ENCODE data around the gene ZMAT1. TPM values are rescaled to one million over a fixed set of nuclear protein-coding genes. Genes with fewer than 3 reads are reported as not detected.

The ZMAT1 gene
- total and polyA plus RNA-seq, 7 donors = 0.23 to 13.5 (median 7.9) TPM

DNA sequence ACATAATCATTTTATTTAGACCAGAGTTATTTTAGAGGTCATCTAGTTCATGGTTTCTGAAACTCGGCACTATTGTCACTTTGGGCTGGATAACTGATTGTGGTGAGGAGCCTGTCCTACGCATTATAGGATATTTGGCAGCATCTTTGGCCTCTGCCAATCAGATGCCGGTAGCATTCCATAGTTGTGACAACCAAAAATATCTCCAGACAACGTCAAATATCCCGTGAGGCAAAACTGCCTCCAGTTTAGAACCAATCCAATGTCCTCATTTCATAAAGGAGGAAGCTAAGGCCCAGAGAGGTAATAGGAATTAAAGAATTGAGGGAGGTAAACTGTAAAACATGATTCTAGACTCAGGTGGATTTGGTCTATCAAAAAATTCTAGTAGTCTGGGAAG, 6.1 kb downstream of the ZMAT1 start:
- H3K27me3 ChIP-seq = no peaks in the 10 kb centered on the region
- 92 to 94% methylated on average over 5 of the region's 5 CpGs for WGBS, 2 donors
- no peak for DNase-seq
- H3K9me3 ChIP-seq = no peaks in the 10 kb centered on the region
- no peak overlapping the region for H3K27ac ChIP-seq
- H3K36me3 ChIP-seq = no peaks in the 10 kb centered on the region
- intact Hi-C loops (cut with DNase I) = no loop called here
- H3K4me1 ChIP-seq = peaks cover 0 to 5% (median 0%) of the 10 kb centered on the region in 4 donors
- no peak overlapping the region for H3K4me3 ChIP-seq
- TF ChIP-seq POLR2A (IDR thresholded peaks at IDR 0.05) (no peak), EP300 (IDR thresholded peaks at IDR 0.05) (no peak), CTCF (IDR thresholded peaks at IDR 0.05) (no peak), POLR2AphosphoS5 (IDR thresholded peaks at IDR 0.05) (no peak)

GRCh38 chrX:101918751-101919150, 13.1 kb downstream of the ZMAT1 start:
- no peak overlapping the region for H3K4me3 ChIP-seq
- 42 to 66% methylated on average over 1 of the region's 1 CpG for WGBS, 2 donors
- H3K27me3 ChIP-seq = no peaks in the 10 kb centered on the region
- H3K27ac ChIP-seq = no peak overlapping the region
- DNase-seq = no peak
- H3K4me1 ChIP-seq = no peaks in the 10 kb centered on the region
- no peaks in the 10 kb centered on the region for H3K36me3 ChIP-seq
- intact Hi-C loops (cut with DNase I) = no loop called here
- H3K9me3 ChIP-seq = no peaks in the 10 kb centered on the region
- TF ChIP-seq CTCF (IDR thresholded peaks at IDR 0.05) = no peak
- no peak for TF ChIP-seq POLR2AphosphoS5 (IDR thresholded peaks at IDR 0.05)
- TF ChIP-seq EP300 (IDR thresholded peaks at IDR 0.05) = no peak
- TF ChIP-seq POLR2A (IDR thresholded peaks at IDR 0.05) = no peak

DNA sequence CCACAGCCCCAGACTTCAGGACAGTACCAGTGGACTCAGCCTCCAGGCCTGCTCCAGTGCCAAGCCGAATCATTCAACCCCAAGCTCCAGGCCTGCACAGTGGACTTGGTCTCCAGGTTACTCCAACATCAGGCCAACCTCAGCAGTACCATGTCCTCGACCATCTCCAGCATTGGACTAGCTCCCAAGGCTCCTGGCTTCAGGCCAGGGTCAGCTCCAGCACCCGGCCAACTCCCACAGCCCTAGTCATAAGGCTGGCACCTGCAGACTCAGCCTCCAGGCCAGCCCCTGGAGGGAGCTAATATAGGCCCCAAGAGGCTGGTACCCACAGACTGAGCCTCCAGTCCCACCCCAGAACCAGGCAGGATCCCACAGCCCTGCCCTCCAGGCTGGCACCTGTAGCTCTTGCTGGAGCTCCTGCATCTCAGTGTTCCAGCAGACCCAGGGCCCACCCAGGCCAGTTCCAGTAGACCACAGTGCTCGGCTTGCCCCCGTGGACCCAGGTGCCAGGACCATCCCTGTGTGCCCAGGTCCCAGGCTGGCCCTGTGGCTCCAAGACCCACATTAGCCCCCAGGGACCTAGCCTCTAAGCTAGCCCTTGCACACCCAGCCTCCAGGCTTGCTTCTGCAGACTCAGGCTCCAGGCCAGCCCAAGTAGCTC, 25.6 kb downstream of the ZMAT1 start:
- DNase-seq = no peak
- WGBS, 2 donors = 87 to 89% methylated on average over 5 of the region's 5 CpGs
- Histone ChIP-seq H3K27ac (no peak overlapping the region), H3K4me1 (no peaks in the 10 kb centered on the region), H3K27me3 (no peaks in the 10 kb centered on the region), H3K9me3 (no peaks in the 10 kb centered on the region), H3K36me3 (no peaks in the 10 kb centered on the region), H3K4me3 (no peak overlapping the region)
- no peak for TF ChIP-seq EP300 (IDR thresholded peaks at IDR 0.05)
- no peak for TF ChIP-seq CTCF (IDR thresholded peaks at IDR 0.05)
- no peak for TF ChIP-seq POLR2A (IDR thresholded peaks at IDR 0.05)
- TF ChIP-seq POLR2AphosphoS5 (IDR thresholded peaks at IDR 0.05) = no peak
- intact Hi-C loops (cut with DNase I) = no loop called here

DNA sequence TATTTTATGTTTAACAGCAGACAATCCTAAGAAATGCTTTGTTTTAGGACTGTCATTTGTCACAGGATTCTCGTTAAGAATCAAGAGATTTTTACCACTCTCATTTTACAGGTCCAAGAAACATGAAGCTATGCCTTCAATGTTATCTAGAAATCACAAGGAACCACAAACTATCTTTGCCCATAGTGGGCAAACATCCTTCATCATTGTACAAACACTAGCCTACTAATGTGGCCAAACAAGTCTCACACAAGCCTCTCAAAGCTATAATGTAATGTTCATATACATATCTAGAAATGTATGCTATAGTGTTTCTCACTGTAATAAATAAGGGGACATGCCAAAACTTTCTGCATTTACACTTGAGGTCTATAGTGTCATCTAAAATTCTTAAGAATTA, 26.8 kb downstream of the ZMAT1 start:
- TF ChIP-seq EP300 (IDR thresholded peaks at IDR 0.05) (no peak), CTCF (IDR thresholded peaks at IDR 0.05) (no peak), POLR2AphosphoS5 (IDR thresholded peaks at IDR 0.05) (no peak), POLR2A (IDR thresholded peaks at IDR 0.05) (no peak)
- DNase-seq = no peak
- WGBS, 2 donors = 87 to 92% methylated on average over 1 of the region's 1 CpG
- intact Hi-C loops (cut with DNase I) = no loop called here
- Histone ChIP-seq H3K27me3 (no peaks in the 10 kb centered on the region), H3K9me3 (no peaks in the 10 kb centered on the region), H3K27ac (no peak overlapping the region), H3K36me3 (no peaks in the 10 kb centered on the region), H3K4me1 (no peaks in the 10 kb centered on the region), H3K4me3 (no peak overlapping the region)

Small RNAs within 50 kb of the gene (small RNA-seq; reads per million reads assigned to genes)
- gene RNU6-345P = 0 reads per million in 3 donors

Other genes with a start within 250 kb of the ZMAT1 start
- gene TCEAL2, start 193.7 kb upstream of the ZMAT1 start, total RNA-seq = 10 to 100 TPM; 10.5 to 40.2 (median 29.3) TPM
- gene TCEAL2, start 193.7 kb upstream of the ZMAT1 start, polyA plus RNA-seq = 1 to 10 TPM in 2 of 3 donors, not detected in 1; 3.9 to 6.0 TPM
- gene TCEAL6, start 210.5 kb upstream of the ZMAT1 start, total RNA-seq = 1 to 10 TPM in 2 of 4 donors, not detected in 2; 1.8 to 2.0 TPM
- under 1 TPM in 1 of 3 donors, not detected in 2; 0.63 TPM for gene TCEAL6, start 210.5 kb upstream of the ZMAT1 start, polyA plus RNA-seq
- gene BEX5, start 223.9 kb upstream of the ZMAT1 start, total RNA-seq = 1 to 10 TPM; 1.4 to 4.6 (median 2.2) TPM
- 10 to 100 TPM in 1 of 3 donors, 1 to 10 TPM in 2; 1.6 to 10.2 (median 3.3) TPM for gene BEX5, start 223.9 kb upstream of the ZMAT1 start, polyA plus RNA-seq

Data from sigmoid colon (tissue), 7 donors.